ENCODE measurements around the gene FLNB. TPM values are rescaled to one million over a fixed set of nuclear protein-coding genes. Genes with fewer than 3 reads are reported as not detected.
A peak's percentile ranks its signal among the peaks of the same experiment; 100 is the strongest.

Gene FLNB
- total RNA-seq, 2 donors from 2014 or later = 331 to 408 TPM

DNA sequence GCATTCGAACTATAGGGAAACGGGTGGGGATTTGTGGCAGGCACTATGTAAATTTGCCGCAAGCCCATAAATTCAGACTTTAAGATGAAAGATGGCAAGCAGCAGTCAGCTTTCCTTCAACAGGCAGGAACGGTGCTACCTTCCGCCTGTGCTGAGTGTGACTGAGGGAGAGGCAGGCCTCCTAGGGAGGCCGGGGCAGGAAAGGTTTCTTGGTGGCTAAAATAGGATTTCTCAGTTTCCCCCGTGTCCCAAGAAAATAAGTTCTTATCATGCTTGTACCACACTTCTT is 12.5 kb downstream of the FLNB start:
- H3K4me1 ChIP-seq (replicated peaks) = peaks cover 43% of the 10 kb centered on the region
- peak overlapping the region; percentile 67 to 84 for H3K27ac ChIP-seq
- DNase-seq (ENCODE audit: low spot score) = peak; percentile 65
- no peaks in the 10 kb centered on the region for H3K9me3 ChIP-seq
- no peaks in the 10 kb centered on the region for H3K27me3 ChIP-seq (replicated peaks; ENCODE audit: insufficient read depth)
- TF ChIP-seq POLR2A (IDR thresholded peaks at IDR 0.05) (no peak), CTCF (IDR thresholded peaks at IDR 0.05) (no peak), POLR2AphosphoS5 (IDR thresholded peaks at IDR 0.05) (peak; percentile 50)
- 27% methylated on average over 7 of the region's 7 CpGs for WGBS
- intact Hi-C loops (cut with DNase I) = no loop called here
- H3K36me3 ChIP-seq = no peaks in the 10 kb centered on the region
- no peak overlapping the region for H3K4me3 ChIP-seq

DNA sequence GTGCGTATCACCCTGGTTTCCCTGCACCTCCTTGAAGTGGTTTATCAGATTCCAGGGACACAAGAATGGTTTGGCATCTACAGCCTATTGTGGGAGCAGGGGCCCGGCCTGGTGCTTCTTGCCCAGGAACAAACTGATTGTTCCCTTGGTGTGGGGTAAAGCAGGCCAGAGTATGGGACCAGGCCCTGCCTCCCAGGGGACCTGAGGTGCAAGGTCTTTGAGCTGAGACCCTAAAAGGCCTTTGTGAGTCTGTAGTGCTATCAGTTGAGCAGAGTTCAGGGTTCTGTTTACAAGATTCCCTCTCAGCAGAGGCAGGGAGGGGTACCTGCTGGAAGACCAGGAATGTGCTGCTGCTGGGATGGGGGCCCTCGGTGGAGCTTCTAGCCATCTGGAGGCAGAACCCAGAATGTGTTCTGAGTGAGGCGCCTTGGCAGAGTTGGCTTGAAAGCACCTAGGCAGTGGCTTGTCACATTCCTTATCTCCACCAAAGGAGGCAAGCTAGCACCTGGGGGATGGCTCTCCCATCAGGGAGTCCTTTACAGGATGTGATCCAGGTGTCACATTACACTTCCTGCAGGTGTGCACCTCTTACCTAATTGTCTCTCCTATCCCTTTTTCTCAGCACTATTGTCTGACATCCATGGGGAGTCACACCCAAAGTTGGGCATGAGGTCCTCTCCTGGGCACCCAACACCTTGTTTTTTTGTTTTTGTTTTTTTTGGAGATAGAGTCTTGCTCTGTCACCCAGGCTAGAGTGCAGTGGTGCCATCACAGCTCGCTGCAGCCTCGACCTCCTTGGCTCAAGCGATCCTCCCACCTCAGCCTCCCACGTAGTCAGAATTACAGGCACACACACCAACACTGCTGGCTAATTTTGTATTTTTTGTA is 13.1 kb downstream of the FLNB start:
- Histone ChIP-seq H3K27ac (peak overlapping the region; percentile 67 to 84), H3K4me3 (no peak overlapping the region), H3K27me3 (replicated peaks; ENCODE audit: insufficient read depth) (no peaks in the 10 kb centered on the region), H3K36me3 (no peaks in the 10 kb centered on the region), H3K9me3 (no peaks in the 10 kb centered on the region), H3K4me1 (replicated peaks) (peaks cover 49% of the 10 kb centered on the region)
- DNase-seq (ENCODE audit: low spot score) = no peak
- peak; percentile 26 for TF ChIP-seq POLR2AphosphoS5 (IDR thresholded peaks at IDR 0.05)
- no peak for TF ChIP-seq CTCF (IDR thresholded peaks at IDR 0.05)
- intact Hi-C loops (cut with DNase I) = no loop called here
- WGBS = 62% methylated on average over 8 of the region's 8 CpGs

DNA sequence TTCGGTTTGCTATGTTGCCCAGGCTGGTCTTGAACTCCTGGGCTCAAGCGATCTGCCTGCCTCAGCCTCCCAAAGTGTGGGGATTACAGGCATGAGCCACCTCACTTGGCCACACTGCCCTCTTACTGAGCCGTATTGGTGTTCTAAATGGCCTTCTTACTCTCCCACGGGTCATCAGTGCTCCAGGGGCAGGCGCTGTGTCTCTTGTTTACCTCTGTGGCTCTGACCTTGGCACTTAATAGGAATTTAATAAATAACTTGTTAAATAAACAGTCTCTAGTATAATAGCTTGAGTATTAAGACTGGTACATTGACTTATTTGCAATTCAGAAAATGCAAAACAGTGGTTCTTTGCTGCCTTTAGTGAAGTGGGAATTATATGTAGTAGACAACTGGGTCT is 13.7 kb downstream of the FLNB start:
- no peaks in the 10 kb centered on the region for H3K27me3 ChIP-seq (replicated peaks; ENCODE audit: insufficient read depth)
- peak overlapping the region; percentile 67 to 84 for H3K27ac ChIP-seq
- intact Hi-C loops (cut with DNase I) = no loop called here
- H3K4me3 ChIP-seq = no peak overlapping the region
- 77% methylated on average over 5 of the region's 5 CpGs for WGBS
- TF ChIP-seq CTCF (IDR thresholded peaks at IDR 0.05) = no peak
- no peak for TF ChIP-seq POLR2AphosphoS5 (IDR thresholded peaks at IDR 0.05)
- TF ChIP-seq POLR2A (IDR thresholded peaks at IDR 0.05) = no peak
- H3K9me3 ChIP-seq = no peaks in the 10 kb centered on the region
- peaks cover 52% of the 10 kb centered on the region for H3K4me1 ChIP-seq (replicated peaks)
- H3K36me3 ChIP-seq = no peaks in the 10 kb centered on the region
- no peak for DNase-seq (ENCODE audit: low spot score)

DNA sequence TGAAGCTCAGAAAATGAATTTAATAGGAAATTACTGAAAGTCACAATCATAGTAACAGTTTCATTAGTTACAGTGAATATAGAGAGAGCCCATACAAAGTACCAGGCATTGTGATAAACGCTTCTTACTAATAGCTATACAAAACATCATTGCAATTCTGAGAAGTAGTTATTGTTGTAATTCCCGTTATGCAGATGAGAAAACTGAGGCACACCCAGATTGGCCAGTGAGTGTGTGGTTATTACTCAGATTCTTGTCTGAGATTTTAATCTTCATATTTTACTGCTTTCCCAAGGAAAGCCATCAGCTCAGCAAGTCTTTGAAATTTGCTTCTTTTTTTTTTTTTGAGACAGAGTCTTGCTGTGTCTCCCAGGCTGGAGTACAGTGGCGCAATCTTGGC is 14.3 kb downstream of the FLNB start:
- H3K27ac ChIP-seq = peak overlapping the region; percentile 67 to 84
- 83% methylated on average over 3 of the region's 3 CpGs for WGBS
- H3K27me3 ChIP-seq (replicated peaks; ENCODE audit: insufficient read depth) = no peaks in the 10 kb centered on the region
- no peaks in the 10 kb centered on the region for H3K9me3 ChIP-seq
- DNase-seq (ENCODE audit: low spot score) = no peak
- intact Hi-C loops (cut with DNase I) = no loop called here
- TF ChIP-seq CTCF (IDR thresholded peaks at IDR 0.05) = no peak
- no peak for TF ChIP-seq POLR2A (IDR thresholded peaks at IDR 0.05)
- no peak for TF ChIP-seq POLR2AphosphoS5 (IDR thresholded peaks at IDR 0.05)
- peaks cover 52% of the 10 kb centered on the region for H3K4me1 ChIP-seq (replicated peaks)
- H3K4me3 ChIP-seq = no peak overlapping the region
- H3K36me3 ChIP-seq = no peaks in the 10 kb centered on the region

- TF ChIP-seq POLR2A (IDR thresholded peaks at IDR 0.05) = no peak
- no peak for TF ChIP-seq POLR2AphosphoS5 (IDR thresholded peaks at IDR 0.05)
- TF ChIP-seq CTCF (IDR thresholded peaks at IDR 0.05) = no peak
- no peak for DNase-seq (ENCODE audit: low spot score)
- Histone ChIP-seq H3K4me3 (no peak overlapping the region), H3K27me3 (replicated peaks; ENCODE audit: insufficient read depth) (no peaks in the 10 kb centered on the region), H3K27ac (peak overlapping the region; percentile 31 to 84), H3K36me3 (no peaks in the 10 kb centered on the region), H3K9me3 (no peaks in the 10 kb centered on the region), H3K4me1 (replicated peaks) (peaks cover 52% of the 10 kb centered on the region)
- 7% methylated on average over 2 of the region's 2 CpGs for WGBS
- intact Hi-C loops (cut with DNase I) = no loop called here
Observed at GRCh38 chr3:58023531-58023930, 15.3 kb downstream of the FLNB start.

All from prostate gland (tissue), 2 donors.